Measurements from ENCODE around the gene CRYGC.
"Not testable (repeated sequence)": the region's sequence is repeated elsewhere in the genome, so short reads cannot be mapped to it uniquely, and the experiment has no call there.

CRYGC gene

DNA sequence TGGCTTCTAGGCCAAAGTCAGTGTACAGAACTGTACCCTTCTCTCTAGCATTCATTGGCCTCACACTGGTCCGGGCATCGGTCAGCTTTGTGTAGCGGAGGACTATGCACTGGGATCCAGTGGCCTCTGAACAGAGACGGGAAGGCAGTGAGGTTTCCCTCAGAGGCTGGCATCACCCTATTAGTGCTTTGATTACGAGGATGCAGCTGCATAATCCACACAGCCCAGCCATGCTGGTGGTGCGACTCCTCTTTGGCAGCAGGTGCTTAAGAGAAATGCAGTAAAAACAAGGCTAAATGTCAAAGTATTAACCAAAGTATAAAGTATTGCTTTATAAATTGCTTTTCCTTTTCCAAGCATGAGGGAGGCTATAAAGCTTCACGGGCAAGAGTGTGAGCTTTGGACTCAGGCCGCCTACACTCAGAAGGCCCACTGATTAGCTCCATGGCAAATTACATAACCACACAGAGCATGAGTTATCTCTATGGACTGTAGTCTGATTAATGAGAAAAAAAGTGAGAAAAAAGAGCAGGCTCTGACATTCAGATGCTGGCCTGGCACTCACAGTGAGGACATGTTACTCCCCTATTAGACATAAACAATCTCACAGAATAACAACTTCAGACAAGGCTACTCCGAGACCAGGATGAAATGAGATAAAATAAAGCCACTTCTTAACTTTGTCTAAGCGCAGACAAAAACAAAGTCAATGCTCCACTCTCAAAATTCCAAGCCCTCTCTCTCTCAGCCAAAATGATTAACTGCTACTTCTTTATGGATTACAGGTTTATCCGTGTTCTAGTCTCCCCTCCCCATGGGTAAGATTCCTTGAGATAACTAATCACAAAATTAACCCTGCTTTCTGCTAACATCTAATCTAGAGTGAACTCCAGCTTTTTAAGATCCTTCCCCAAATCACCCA, 6.4 kb upstream of the CRYGC start:
- DNase-seq: no peak

GRCh38 chr2:208134928-208135586, 5.4 kb upstream of the CRYGC start:
- DNase-seq: no peak

DNA sequence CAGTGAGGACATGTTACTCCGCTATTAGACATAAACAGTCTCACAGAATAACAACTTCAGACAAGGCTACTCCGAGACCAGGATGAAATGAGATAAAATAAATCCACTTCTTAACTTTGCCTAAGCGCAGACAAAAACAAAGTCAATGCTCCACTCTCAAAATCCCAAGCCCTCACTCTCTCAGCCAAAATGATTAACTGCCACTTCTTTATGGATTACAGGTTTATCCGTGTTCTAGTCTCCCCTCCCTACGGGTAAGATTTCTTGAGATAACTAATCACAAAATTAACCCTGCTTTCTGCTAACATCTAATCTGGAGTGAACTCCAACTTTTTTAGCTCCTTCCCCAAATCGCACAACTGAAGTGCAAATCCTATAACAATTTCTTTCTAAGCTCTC, 1.1 kb upstream of the CRYGC start:
- no peak for DNase-seq

DNA sequence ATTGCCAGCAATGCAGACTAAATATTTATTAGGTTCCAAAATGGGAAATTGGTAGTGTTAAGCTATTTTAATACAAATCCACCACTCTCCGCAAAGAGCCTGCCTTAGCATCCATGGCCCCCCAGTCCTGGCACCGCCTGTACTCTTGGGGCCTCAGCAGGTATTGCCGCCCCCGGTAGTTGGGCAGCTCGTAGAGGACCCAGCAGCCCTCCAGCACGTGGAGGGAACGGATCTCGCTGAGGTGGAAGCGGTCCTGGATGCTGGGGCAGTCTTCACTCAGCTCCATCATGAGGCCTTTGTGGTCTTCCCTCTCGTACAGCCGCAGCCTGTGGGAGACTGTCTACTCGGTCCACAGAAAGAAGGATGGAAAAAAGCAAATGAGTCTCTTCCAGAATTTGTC, 1.5 kb downstream of the CRYGC start:
- no peak for DNase-seq

- DNase-seq: no peak
Measured at GRCh38 chr2:208127090-208127489, 2.5 kb downstream of the CRYGC start.

GRCh38 chr2:208125251-208125650, 4.4 kb downstream of the CRYGC start:
- DNase-seq: no peak

DNA sequence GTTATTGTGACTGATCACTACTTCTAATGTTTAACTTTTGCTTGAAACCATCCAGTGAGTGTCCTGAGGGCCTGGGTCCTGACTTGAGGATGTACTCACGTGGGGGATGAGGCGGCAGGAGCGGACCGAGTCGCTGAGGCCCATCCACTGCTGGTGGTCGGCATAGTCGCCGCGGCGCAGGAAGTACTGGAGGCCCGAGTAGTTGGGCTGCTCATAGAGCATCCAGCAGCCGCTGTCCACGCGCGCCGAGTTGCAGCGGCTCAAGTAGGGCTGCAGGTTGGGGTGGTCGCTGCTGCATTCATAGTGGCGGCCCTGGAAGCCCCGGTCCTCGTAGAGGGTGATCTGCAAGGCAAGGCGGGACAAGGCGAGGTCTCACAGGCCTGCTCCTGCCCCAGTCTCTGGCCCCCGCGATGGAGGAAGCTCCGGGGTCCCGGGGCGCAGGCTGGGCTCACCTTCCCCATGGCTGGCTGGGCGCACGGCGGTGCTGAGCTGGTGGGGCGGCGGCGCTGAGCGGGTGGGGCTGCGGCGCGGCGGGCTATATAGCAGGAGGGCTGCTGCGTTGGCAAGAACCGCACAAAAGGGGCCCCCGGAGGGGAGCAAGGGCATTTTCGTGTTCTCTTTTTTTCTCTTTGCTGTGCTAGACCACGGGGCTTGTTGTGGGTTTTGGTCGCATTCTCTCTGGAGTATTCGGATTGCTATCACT, 5.5 kb downstream of the CRYGC start, which contains the start of gene CRYGD:
TSS of gene CRYGD (minus strand) at position 512 of the 703 bp plus-strand sequence. CDS start at position 461, 51 bp downstream.
- not testable (repeated sequence) for DNase-seq

DNA sequence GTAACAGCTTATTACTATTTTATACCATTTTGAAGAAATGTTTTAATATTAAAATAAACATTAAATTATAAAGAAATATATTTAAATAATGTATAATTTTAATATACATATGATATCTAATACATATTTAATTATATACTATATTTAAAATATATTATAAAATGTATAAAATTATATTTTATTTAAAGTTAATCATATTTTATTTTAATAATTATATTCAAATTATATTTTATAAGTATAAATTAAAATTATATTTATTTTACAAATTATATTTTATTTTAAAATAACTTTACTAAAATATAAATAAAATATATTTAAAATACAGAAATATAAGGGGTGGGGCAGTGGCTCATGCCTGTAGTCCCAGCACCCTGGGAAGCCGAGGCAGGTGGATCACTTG, 7.4 kb downstream of the CRYGC start:
- no peak for DNase-seq

GRCh38 chr2:208118918-208119317, 10.7 kb downstream of the CRYGC start:
- no peak for DNase-seq

DNA sequence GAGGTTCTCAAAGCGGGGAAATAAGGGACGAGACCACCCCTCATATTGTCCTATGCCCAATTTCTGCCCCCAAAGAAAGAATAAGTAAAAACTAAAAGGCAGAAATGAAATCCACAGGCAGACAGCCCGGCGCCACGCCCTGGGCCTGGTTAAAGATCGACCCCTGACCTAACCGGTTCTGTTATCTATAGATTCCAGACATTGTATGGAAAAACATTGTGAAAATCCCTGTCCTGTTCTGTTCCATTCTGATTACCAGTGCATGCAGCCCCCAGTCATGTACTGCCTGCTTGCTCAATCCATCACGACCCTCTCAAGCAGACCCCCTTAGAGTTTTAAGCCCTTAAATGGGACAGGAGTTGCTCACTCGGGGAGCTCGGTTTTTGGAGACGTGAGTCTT, 12.2 kb downstream of the CRYGC start:
- not testable (repeated sequence) for DNase-seq

DNA sequence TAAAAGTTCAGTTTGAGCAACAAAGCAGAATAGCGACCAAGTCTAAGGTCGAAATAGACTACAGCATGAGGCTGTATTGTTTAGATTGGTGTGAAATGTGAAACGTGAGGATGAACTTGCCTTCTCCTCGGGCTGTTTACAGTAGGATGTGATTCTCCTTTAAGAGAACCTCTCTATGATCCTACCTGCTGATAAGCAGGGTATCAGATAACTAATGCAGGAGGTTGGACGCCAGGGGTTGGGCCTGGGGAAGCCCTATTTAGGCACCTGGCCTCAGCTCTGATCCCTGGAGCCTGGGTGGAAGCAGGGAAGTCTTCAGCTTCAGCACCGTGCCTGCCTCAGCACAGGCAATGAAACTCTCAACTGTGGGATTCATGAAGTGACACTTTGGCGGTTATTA, 16.7 kb downstream of the CRYGC start:
- no peak for DNase-seq

GRCh38 chr2:208112273-208112745, 17.3 kb downstream of the CRYGC start:
- not testable (repeated sequence) for DNase-seq

- DNase-seq: no peak
Measured at GRCh38 chr2:208103616-208104015, 26.0 kb downstream of the CRYGC start.

- DNase-seq: no peak
Measured at GRCh38 chr2:208101716-208102631, 27.7 kb downstream of the CRYGC start.

- no peak for DNase-seq
Measured at GRCh38 chr2:208099682-208100470, 29.8 kb downstream of the CRYGC start.

DNA sequence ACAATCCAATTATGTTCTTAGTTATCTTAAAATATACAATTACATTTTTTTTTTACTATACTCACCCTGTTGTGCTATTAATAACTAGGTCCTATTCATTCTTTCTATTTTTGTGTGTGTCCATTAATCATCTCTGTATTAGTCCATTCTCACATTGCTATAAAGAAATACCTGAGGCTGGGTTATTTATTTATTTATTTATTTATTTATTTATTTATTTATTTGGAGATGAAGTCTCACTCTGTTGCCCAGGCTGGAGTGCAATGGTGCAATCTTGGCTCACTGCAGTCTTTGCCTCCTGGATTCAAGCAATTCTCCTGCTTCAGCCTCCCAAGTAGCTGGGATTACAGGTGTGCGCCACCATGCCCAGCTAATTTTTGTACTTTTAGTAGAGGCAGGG, 30.9 kb downstream of the CRYGC start:
- not testable (repeated sequence) for DNase-seq

DNA sequence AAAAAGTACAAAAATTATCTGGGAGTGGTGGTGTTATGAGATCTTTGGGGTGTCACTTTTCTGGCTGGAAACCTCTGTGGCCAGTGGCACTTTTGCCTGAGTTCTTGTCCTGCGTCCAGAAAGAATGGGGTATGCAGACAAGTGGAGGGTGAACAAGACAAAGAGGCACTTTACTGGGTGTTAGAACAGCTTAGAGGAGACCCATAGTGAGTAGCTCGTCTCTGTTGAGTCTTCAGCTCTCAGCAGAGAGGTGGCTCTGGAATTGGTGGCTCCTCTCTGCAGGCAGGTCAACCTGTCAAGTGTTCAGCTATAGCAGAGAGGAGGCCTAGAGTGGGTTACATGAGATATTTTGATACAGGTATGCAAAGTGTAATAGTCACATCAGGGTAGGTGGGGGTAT, 31.4 kb downstream of the CRYGC start:
- DNase-seq: no peak

GRCh38 chr2:208097801-208098200, 31.8 kb downstream of the CRYGC start:
- DNase-seq: no peak

DNA sequence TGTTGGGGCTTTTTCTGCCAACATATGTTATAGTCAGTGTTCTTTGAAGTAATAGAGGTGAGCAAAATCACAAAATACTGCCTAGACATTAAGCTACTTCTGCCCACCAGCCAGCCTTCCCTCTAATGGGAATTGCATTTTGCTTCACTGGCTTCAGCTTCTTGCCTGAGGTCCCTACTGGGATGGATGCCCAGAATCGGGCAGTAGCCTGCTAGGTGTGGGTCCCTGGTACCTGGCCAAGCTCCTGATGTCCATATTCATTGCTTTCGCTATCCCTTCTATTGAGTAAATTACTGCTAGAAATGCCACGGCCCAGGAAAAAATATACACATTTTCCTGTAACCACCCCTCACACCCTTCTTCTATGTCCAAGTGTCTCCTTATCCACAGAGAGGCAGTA, 32.3 kb downstream of the CRYGC start:
- DNase-seq: no peak

DNA sequence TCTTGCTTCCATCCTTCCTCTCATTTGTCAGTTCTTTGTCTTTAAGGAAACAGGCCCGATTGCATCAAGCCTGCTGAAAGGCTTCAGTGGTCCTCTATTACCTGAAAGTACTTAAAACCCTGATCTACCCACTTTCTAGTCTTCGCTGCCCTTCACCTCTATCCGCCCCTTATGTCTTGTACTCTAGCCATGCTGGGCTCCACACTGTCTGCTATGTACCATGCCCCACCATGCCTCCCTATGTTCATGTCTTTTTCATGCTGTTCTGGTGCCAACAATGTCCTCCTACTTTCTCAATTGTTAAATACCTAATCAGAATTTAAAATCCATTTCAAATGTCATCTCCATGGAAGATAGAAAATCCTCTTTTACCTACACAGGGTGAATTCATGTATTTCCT, 33.5 kb downstream of the CRYGC start:
- no peak for DNase-seq

- DNase-seq: no peak
Measured at GRCh38 chr2:208093128-208093527, 36.5 kb downstream of the CRYGC start.

Measured in effector CD8-positive, alpha-beta T cell (primary cell).